ENCODE results near the gene RND2. TPM values are rescaled to one million over a fixed set of nuclear protein-coding genes. Genes with fewer than 3 reads are reported as not detected.

Gene RND2
- total RNA-seq, 2 donors from 2014 or later = 0.63 to 3.5 TPM

DNA sequence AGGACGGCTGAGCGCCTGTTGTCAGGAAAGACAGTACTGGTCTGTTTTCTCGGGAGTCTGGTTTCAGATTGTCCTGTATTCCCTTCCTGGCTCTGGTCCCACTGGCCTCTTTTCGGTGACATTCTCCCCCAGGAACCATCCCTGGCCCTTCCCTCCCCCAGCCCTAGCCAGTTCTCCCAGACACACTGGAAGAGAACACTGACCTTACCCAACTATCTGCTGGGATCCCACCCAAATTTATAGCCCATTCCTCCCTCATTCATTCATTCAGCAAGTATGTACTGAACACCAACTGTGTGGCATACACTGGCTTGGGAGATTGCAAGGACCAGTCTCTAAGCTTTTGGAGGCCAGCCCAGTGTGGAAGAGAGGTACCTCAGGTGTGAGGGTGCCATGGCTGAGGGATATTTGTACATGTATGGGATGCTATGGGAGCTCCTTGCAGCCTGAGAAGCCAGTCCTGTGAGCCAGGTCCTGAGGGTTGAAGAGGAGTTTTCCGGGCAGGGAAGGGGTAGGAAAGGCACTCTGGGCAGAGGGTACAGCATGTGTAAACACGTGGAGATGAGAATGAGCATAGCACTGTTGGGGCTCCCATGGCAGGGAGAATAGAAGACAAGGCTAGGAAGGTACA lies 5.2 kb downstream of the RND2 start:
- Histone ChIP-seq H3K27me3 (no peaks in the 10 kb centered on the region), H3K36me3 (no peaks in the 10 kb centered on the region), H3K4me1 (peaks cover 0 to 4% of the 10 kb centered on the region in 2 donors), H3K9me3 (no peaks in the 10 kb centered on the region), H3K4me3 (no peak overlapping the region), H3K27ac (no peak overlapping the region)
- TF ChIP-seq, protein P1, sequence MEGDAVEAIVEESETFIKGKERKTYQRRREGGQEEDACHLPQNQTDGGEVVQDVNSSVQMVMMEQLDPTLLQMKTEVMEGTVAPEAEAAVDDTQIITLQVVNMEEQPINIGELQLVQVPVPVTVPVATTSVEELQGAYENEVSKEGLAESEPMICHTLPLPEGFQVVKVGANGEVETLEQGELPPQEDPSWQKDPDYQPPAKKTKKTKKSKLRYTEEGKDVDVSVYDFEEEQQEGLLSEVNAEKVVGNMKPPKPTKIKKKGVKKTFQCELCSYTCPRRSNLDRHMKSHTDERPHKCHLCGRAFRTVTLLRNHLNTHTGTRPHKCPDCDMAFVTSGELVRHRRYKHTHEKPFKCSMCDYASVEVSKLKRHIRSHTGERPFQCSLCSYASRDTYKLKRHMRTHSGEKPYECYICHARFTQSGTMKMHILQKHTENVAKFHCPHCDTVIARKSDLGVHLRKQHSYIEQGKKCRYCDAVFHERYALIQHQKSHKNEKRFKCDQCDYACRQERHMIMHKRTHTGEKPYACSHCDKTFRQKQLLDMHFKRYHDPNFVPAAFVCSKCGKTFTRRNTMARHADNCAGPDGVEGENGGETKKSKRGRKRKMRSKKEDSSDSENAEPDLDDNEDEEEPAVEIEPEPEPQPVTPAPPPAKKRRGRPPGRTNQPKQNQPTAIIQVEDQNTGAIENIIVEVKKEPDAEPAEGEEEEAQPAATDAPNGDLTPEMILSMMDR (IDR thresholded peaks at IDR 0.05) = no peak
- no peak for DNase-seq (ENCODE audit: low spot score)

DNA sequence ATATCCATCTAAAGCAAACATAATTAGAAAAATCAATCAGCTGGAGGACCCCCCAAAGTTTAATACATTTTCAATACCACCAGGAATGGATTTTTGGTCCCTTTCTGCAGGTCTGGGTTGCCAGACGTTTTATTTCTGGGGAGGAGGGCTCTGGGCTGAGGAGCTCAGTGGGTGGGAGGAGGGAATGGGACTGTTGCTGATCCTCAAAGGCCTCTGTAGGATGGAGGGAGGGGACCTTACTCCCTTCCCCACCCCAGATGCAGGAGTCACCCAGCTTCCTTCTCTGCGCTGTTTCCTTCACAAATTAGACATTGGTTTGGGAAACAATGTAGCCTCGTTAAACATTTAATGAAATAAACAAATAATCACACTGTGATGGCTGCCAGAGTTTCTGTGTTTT lies 6.6 kb downstream of the RND2 start:
- DNase-seq (ENCODE audit: low spot score) = no peak
- H3K27me3 ChIP-seq = no peaks in the 10 kb centered on the region
- TF ChIP-seq, protein P1 (IDR thresholded peaks at IDR 0.05) = no peak
- no peak overlapping the region for H3K4me3 ChIP-seq
- H3K27ac ChIP-seq = no peak overlapping the region
- H3K9me3 ChIP-seq = no peaks in the 10 kb centered on the region
- no peaks in the 10 kb centered on the region for H3K4me1 ChIP-seq
- no peaks in the 10 kb centered on the region for H3K36me3 ChIP-seq

DNA sequence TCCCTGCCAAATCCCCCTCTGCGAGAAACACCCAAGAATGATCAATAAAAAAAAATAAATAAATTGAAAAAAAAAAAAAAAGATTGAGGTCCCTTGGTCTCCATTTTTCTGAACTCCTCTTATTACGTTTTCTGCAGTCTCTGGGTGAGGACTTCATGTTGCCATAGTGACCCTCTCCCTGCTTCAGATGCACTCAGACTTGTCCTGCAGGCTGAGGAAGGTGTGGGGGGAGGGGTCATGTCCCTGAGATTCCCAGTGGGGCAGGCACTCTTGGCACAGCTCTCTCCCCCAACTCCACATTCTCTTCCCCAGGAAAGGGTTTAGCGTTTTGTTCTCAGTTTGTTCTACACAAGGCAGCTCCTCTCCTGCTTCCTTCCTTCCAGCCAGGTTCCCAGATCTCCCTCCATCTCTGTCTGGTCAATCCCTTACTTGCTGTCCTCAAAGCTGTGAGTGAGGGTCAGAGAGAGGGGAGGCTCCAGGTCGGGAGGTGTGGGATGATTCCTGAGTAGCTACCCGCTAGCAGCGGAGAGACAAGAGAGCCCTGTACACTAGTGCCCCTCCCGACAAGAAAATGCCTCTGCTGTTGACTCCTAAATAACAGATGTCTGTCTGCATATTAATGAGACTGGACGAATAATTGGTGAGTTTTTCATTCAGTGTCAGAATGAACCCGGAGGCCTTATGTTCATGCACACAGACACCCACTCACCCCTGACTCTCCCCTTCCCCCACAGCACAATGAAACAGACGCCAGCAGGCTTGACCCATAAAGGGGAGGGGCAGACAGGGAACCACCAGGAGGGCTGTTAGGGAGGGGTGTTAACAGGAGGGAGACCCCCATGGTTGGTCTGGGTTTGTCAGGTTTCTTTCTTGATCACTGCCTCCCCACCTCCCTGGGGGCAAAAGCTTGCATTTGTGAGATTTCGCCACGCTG lies 9.2 kb downstream of the RND2 start:
- H3K9me3 ChIP-seq = no peaks in the 10 kb centered on the region
- TF ChIP-seq, protein P1 (IDR thresholded peaks at IDR 0.05) = no peak
- no peaks in the 10 kb centered on the region for H3K36me3 ChIP-seq
- H3K27ac ChIP-seq = no peak overlapping the region
- no peaks in the 10 kb centered on the region for H3K27me3 ChIP-seq
- H3K4me3 ChIP-seq = no peak overlapping the region
- no peaks in the 10 kb centered on the region for H3K4me1 ChIP-seq
- DNase-seq (ENCODE audit: low spot score) = no peak

DNA sequence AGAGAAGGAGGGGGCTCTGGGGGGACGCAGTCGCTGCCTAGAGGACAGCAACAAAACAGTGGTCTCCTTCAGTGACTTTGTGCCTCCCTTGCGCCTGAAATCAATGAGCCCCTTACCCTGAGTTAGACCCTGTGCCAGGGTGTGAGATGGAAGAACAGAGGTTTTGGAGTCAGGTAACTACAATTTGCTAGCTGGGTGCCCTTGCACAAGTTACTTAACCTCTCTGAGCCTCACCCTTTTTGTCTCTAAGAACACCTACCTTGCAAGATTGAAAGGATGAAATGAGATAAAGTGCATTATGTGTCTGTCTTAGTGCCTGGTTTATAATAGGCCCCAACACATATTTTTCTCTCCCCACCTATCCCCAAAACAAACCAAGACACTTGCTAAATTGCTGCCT lies 9.9 kb downstream of the RND2 start:
- Histone ChIP-seq H3K4me1 (no peaks in the 10 kb centered on the region), H3K27me3 (no peaks in the 10 kb centered on the region), H3K9me3 (no peaks in the 10 kb centered on the region), H3K36me3 (no peaks in the 10 kb centered on the region), H3K4me3 (no peak overlapping the region), H3K27ac (no peak overlapping the region)
- TF ChIP-seq, protein P1 (IDR thresholded peaks at IDR 0.05) = no peak
- no peak for DNase-seq (ENCODE audit: low spot score)

DNA sequence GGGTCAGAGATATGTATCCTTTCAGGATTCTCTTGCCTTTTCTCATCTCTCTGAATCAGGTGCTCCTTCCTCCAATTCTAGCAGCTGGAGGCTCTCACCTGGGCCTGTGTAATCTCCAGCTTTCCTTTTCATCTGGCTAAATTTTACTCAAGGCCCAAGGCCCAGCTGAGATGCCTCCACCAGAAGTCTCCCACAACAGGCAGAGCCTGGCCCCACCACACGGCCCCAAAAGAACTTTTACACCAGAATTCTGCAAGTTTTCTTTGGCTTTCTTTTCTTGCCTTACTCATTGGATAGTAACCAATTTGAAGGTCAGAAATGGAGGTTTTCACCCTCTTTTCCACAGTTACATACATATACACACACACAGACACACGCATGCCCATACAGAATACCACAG lies 14.6 kb downstream of the RND2 start:
- TF ChIP-seq, protein P1 (IDR thresholded peaks at IDR 0.05) = no peak
- Histone ChIP-seq H3K4me3 (no peak overlapping the region), H3K36me3 (no peaks in the 10 kb centered on the region), H3K9me3 (no peaks in the 10 kb centered on the region), H3K27ac (no peak overlapping the region), H3K27me3 (no peaks in the 10 kb centered on the region), H3K4me1 (no peaks in the 10 kb centered on the region)
- DNase-seq (ENCODE audit: low spot score) = no peak
